Posterior vena cava (tissue), 2 donors: ENCODE data around the gene CCR5AS.
"Not testable (repeated sequence)": the region's sequence is repeated elsewhere in the genome, so short reads cannot be mapped to it uniquely, and the experiment has no call there.

ENCODE experiments used
- DNase-seq: peaks from one replicate; pipeline ENCODE4 v3.0.0-alpha.2; 2020; ENCODE audit warnings: low spot score
- intact Hi-C, 2 donors: fragments of 100-400 bp; cut with DNase I; formaldehyde crosslinking; loops; one replicate each; pipeline versions ENCODE4 v1.14.1 to v1.14.2; 2022 to 2023
- donor health status: DM: yes; HTN: yes; CAD: no.
- donor health status: DM: yes; HTN: yes; CAD: no.

Gene CCR5AS

GRCh38 chr3:46408853-46409252 is 2.0 kb upstream of the CCR5AS start:
- DNase-seq: no peak
- intact Hi-C loops: no loop called here

GRCh38 chr3:46407970-46408369 is 1.1 kb upstream of the CCR5AS start:
- intact Hi-C loops: no loop called here

DNA sequence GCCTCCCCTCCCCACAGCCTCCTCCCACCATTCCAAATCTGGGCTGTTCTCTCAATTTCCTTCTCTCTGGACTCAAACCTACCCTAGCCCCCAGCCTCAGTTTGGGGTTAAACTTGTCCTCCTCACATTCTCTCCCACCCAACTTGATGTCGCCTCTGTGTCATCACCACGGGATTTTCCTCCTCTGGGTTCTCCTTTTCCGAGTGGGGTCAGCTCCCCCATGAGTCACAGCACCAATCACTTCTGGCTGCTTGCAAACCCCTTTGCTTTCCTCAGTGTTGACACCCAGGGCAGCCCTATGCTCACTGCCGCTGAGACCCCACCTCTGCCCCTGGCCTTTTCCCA is 451 bp downstream of the CCR5AS start:
- intact Hi-C loops: no loop called here
- DNase-seq: no peak

More at GRCh38 chr3:46407970-46408369, 1.1 kb upstream of the CCR5AS start:
- DNase-seq: no peak

DNA sequence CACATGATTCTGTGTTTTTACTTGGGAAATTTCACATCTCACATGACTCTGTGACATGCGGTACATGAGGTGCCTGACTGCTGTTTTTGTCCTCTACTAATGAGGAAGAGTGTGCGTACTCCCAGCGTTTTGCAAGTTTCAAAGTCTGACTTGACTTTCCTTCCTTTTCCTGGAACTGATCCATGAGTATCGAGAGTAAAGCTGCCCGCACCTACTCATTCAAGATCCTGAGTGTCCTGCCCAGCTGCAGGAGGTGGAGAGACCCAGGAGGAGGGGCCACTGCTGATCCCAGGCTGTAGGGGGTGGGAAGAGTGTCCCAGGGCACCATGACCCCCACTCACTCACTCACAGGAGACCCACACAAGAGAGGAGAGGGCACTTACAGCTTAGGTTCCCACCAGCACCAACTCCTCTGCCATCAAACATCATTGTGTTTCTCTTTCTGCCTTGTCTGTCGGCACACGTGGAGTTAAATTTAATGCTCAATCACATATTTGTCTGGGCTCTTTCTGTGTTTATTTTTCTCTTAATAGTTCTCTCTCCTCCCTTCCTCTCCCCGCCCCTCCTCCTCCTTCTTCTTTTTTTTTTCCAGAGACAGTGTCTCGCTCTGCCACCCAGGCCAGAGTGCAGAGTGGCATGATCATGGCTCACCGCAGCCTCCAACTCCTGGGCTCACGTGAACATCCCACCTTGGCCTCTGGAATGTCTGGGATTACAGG is 1.4 kb downstream of the CCR5AS start:
- no peak for DNase-seq

DNA sequence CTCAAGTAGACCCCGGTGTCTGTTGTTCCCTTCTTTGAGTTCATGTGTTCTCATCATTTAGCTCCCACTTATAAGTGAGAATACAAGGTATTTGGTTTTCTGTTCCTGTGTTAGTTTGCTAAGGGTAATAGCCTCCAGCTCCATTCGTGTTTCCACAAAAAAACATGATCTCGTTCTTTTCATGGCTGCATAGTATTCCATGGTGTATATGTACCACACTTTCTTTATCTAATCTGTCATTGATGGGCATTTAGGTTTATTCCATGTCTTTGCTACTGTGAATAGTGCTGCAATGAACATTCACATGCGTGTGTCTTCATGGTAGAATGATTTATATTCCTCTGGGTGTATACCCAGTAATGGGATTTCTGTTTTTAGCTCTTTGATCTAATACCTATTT is 4.0 kb downstream of the CCR5AS start:
- DNase-seq: not testable (repeated sequence)

More for the DNA sequence above, 1.4 kb downstream of the CCR5AS start:
- intact Hi-C loops: no loop called here

GRCh38 chr3:46401579-46401978 is 5.3 kb downstream of the CCR5AS start:
- no peak for DNase-seq
- intact Hi-C loops: no loop called here

More for the DNA sequence above, 4.0 kb downstream of the CCR5AS start:
- intact Hi-C loops: not testable (repeated sequence)

DNA sequence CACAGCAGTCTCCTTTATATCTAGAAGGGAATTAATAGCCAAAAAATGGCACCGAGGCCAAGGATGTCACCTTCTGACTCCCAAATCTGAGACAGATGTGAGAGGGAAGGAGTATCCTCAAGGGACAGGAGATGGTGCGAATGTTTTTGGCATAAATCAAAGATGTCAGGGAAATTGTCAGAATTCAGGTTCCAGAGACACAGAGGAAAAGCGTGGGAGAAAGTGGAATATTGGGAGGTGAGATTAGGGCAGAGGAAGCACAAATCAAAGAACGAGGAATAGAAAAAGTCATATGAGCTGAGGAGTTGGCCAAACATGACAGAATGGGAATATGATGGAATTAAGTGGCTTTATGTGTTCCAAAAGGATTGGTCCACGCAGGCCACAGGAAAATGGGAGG is 6.0 kb downstream of the CCR5AS start:
- intact Hi-C loops: no loop called here
- no peak for DNase-seq

DNA sequence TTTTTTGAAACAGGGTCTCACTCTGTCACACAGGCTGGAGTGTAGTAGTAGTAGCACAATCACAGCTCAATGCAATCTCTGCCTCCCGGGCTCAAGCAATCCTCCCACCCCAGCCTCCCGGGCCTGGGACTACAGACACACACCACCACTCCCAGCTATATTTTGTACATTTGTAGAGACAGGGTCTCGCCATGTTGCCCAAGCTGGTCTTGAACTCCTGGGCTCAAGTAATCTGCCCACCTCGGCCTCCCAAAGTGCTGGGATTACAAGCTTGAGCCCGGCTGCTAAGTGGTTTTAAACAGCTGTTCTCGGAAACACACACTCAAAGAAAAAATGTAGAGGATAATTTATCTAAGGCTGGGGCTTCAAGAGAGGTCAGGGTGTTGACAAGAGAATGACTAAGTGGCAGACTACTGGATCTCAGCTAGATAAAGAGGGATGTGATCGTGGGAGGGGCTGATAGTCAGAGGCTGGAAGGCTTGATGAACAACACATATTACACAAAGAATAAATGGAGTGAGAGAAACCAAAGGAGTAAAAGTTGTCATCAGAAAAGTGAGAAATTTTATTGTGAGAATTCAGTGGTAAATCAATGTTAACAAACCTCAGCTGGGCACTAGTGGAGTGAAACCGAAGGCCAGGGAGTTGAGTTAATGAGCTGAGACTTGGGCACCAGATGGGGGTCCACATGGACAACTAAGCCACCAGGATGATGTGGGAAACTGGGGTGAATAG is 6.7 kb downstream of the CCR5AS start:
- intact Hi-C loops: no loop called here

GRCh38 chr3:46399557-46399956 is 7.3 kb downstream of the CCR5AS start:
- DNase-seq: no peak
- intact Hi-C loops: no loop called here

More for the DNA sequence above, 6.7 kb downstream of the CCR5AS start:
- DNase-seq: no peak

GRCh38 chr3:46399098-46399497 is 7.8 kb downstream of the CCR5AS start:
- intact Hi-C loops: no loop called here
- no peak for DNase-seq

GRCh38 chr3:46398186-46398955 is 8.5 kb downstream of the CCR5AS start:
- no peak for DNase-seq
- intact Hi-C loops: no loop called here

DNA sequence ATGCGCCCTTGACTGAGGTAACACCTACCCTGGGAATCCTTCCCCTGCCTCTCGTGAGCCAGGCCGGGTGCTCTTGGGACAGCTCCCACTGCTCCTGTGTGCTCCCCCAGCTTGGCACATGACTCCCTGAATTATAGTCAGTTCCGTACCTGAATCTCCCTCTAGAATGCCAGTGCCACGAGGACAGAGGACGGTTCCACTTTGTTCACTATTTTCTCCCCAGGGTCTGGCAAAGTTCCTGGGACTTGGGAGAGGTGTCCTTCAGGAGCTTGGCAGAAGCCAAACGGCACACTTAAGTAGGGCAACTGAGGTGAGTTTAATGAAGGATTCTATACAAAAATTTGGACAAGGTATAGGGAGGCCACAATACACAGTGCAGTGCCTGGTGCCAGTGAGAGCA is 9.8 kb downstream of the CCR5AS start:
- DNase-seq: no peak
- intact Hi-C loops: no loop called here

GRCh38 chr3:46395766-46396530 is 10.9 kb downstream of the CCR5AS start:
- no peak for DNase-seq
- intact Hi-C loops: no loop called here

GRCh38 chr3:46395210-46395661 is 11.6 kb downstream of the CCR5AS start:
- DNase-seq: no peak
- intact Hi-C loops: no loop called here

DNA sequence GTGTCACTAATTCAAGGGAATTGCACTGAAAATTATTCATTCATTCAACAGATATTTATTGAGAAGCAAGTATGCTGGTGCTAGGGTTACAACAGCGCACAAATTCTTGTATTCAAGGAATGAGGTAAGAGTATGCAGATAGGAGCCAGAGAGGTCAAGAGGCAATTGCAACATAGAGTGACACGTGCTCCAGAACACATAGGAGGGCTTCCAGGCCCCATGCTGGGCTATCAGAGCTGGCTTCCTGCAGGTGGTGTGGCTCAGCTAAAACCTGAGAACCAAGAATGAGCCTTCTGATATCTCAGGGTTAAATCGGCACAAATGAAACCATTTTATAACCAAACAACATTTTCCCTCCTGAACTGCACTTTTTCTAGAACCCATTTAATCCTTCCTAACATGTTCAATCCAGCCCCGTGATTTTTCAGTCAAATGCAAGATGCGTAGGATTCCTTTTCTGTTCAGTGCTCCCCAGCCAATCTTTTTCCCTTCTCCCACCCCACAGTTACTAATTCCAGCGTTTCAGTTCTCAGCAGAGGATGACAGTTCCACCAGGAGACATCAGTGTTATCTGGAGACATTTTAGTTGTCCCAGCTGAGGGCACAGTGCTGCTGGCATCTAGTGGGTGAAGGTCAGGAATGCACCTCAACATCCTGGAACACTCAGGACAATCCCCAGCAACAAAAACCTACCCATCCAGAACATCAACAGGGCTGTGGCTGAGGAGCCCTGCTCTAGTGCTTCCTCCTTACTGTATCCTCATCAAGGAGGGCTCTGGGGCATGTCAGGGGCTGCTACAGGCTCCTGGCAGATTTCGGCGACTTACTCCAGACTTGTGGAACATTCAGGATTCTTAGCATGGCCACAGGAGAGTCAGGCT is 13.1 kb downstream of the CCR5AS start:
- DNase-seq: no peak
- intact Hi-C loops: no loop called here

DNA sequence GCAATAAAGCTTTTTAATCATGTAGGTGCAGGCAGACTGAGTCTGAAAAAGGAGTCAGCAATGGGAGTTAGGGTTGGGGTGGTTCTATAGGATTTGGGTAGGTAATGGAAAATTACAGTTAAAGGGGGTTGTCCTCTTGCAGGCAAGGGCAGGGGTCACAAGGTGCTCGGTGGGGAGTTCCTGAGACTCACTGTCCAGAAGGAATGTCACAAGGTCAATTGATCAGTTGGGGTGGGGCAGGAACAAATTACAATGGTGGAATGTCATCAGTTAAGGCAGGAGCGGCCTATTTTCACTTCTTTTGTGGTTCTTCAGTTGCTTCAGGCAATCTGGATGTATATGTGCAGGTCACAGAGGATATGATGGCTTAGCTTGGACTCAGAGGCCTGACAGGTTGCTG is 13.9 kb downstream of the CCR5AS start:
- intact Hi-C loops: no loop called here

DNA sequence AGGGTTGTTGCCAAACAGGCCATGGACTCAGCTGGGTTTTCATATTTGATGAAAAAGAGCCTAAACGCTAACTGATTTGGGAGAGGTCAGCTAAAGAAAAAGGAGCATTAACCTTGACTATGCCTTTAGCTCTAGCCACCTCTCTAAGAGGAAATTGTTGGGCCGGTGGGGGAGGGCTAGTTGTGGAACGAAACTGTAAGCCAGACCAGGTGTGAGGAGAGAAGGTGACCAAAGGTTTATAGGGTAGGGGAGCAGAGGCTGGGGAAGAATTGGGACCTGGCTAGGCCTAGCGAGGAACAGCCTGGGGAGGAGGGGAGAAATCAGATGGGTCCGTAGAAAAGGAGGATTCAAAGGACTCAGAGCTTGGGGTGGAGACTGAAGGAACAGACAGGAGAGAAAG is 15.3 kb downstream of the CCR5AS start:
- intact Hi-C loops, DNase-seq: not testable (repeated sequence)

More for the DNA sequence above, 13.9 kb downstream of the CCR5AS start:
- no peak for DNase-seq

DNA sequence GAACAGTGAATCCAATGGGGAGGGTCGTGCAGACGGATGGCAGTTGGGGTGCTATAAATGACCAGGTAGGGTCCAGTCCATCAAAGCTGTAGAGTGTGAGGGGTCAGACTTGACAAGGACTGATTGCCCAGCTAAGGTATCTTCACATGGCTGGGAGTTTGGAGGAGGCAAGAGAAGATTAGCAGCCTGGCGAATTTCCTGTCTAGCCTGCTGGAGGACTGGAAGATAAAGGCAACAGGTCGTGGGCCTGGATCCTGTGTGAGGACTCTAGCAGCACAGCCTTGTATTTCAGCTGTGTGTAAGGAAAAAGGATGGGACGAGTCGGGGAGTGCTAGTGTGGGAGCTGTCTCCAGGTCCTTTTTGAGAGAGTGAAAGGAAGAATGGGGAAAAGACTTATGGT is 17.6 kb downstream of the CCR5AS start:
- no peak for DNase-seq
- intact Hi-C loops: no loop called here
